Ishikawa (cell line): ENCODE measurements around the gene MEF2C.

ENCODE experiments used
- CEBPB ChIP-seq: IDR thresholded peaks from 2 replicates; pipeline ENCODE4 v1.6.1; 2012
- CREB1 ChIP-seq: IDR thresholded peaks from 2 replicates; pipeline ENCODE4 v1.6.1; 2012; ENCODE audit warnings: low read depth
- EGR1 ChIP-seq: IDR thresholded peaks from 2 replicates; pipeline ENCODE4 v1.6.1; 2012
- EP300 ChIP-seq: IDR thresholded peaks from 2 replicates; pipeline ENCODE4 v1.6.1; 2012; ENCODE audit warnings: borderline replicate concordance
- FOXM1 ChIP-seq: IDR thresholded peaks from 2 replicates; pipeline ENCODE4 v1.6.1; 2012; ENCODE audit warnings: low read depth, borderline replicate concordance
- MAX ChIP-seq: IDR thresholded peaks from 2 replicates; pipeline ENCODE4 v1.6.1; 2012
- NFIC ChIP-seq: IDR thresholded peaks from 2 replicates; pipeline ENCODE4 v1.6.1; 2012
- RAD21 ChIP-seq: IDR thresholded peaks from 2 replicates; pipeline ENCODE4 v1.6.1; 2012; ENCODE audit warnings: low read depth
- REST ChIP-seq: IDR thresholded peaks from 2 replicates; pipeline ENCODE4 v1.6.1; 2012; ENCODE audit warnings: low read depth, mild to moderate bottlenecking
- TAF1 ChIP-seq: IDR thresholded peaks from 2 replicates; pipeline ENCODE4 v1.6.1; 2012; ENCODE audit warnings: low read depth, mild to moderate bottlenecking
- TCF12 ChIP-seq: IDR thresholded peaks from 2 replicates; pipeline ENCODE4 v1.6.1; 2012; ENCODE audit warnings: low read depth
- TEAD4 ChIP-seq: IDR thresholded peaks from 2 replicates; pipeline ENCODE4 v1.6.1; 2012
- YY1 ChIP-seq: IDR thresholded peaks from 2 replicates; pipeline ENCODE4 v1.6.1; 2012; ENCODE audit warnings: low read depth
- ZBTB7A ChIP-seq: IDR thresholded peaks from 2 replicates; pipeline ENCODE4 v1.6.1; 2012; ENCODE audit warnings: low read depth

DNA sequence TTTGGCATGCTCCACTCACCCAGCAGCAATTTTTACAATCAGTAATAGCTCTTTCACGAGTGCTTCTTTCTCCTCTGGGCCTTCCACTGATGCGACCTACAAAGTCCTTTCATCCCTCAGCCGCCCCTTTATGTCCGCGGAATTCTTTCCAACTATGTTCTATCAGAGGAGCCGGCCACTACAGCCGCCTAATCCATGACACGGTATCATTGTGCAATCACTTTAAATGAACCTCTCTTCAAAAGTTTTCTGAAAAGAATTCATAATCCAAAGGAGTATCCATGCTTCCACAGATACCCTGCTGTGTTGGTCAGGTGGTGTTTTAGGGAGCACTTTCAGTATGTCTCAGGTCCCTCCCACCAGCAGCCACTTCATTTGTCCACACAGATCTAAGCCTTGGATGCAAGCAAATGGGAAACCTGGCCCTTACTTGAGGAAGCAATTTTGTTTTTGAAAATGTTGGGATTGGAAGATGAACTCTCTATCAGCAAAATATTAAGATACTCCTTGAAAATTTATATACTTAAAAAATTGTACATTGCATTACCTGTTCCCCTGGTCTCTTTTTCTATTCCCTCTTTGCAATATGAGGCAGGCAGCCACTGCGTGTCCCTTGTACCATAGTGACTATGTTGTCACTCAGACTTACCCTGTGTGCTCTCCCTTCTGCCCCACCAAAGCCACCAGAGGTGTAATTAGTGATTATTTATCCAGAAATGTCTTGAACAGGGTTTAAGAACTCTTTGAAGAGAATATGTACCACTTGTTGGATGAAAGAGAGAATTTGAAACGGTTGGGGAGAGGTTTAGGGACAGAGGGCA is 12.9 kb upstream of the MEF2C start:
- TF ChIP-seq REST, result no peak
- no peak for TF ChIP-seq TEAD4
- TF ChIP-seq TCF12, result no peak
- no peak for TF ChIP-seq CREB1
- TF ChIP-seq NFIC, result no peak
- no peak for TF ChIP-seq EGR1
- no peak for TF ChIP-seq TAF1
- TF ChIP-seq FOXM1, result no peak
- no peak for TF ChIP-seq CEBPB
- no peak for TF ChIP-seq MAX
- TF ChIP-seq EP300, result no peak
- TF ChIP-seq ZBTB7A, result no peak
- TF ChIP-seq YY1, result no peak
- no peak for TF ChIP-seq RAD21
